ENCODE data around the gene CCDC102B.

CCDC102B gene

DNA sequence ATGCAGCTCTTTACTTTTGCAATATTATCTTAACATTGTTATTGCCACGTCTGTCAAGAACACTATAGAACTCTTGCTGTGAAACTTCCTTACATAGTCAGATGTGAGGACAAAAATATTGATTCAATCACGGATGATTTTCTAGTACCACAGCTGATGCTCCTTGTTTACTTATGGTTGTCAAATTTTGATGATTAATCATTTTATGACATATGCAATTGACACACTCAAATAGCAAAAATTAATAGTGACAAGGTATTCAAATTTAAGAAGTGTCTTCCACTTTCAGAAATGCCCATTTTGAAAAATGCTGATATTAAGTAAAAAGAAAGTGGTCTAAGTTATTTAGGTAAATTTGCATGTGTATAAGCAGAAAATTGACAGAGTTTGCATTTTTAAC lies 284.0 kb downstream of the CCDC102B start:
- TF ChIP-seq POLR2AphosphoS5 (IDR thresholded peaks at IDR 0.05; ENCODE audit: low read depth) (no peak), SPI1 (IDR thresholded peaks at IDR 0.05; ENCODE audit: borderline replicate concordance, low read depth) (no peak), GABPA (IDR thresholded peaks at IDR 0.05; ENCODE audit: low read depth) (no peak)
- TF ChIP-seq, protein P1, sequence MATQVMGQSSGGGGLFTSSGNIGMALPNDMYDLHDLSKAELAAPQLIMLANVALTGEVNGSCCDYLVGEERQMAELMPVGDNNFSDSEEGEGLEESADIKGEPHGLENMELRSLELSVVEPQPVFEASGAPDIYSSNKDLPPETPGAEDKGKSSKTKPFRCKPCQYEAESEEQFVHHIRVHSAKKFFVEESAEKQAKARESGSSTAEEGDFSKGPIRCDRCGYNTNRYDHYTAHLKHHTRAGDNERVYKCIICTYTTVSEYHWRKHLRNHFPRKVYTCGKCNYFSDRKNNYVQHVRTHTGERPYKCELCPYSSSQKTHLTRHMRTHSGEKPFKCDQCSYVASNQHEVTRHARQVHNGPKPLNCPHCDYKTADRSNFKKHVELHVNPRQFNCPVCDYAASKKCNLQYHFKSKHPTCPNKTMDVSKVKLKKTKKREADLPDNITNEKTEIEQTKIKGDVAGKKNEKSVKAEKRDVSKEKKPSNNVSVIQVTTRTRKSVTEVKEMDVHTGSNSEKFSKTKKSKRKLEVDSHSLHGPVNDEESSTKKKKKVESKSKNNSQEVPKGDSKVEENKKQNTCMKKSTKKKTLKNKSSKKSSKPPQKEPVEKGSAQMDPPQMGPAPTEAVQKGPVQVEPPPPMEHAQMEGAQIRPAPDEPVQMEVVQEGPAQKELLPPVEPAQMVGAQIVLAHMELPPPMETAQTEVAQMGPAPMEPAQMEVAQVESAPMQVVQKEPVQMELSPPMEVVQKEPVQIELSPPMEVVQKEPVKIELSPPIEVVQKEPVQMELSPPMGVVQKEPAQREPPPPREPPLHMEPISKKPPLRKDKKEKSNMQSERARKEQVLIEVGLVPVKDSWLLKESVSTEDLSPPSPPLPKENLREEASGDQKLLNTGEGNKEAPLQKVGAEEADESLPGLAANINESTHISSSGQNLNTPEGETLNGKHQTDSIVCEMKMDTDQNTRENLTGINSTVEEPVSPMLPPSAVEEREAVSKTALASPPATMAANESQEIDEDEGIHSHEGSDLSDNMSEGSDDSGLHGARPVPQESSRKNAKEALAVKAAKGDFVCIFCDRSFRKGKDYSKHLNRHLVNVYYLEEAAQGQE (IDR thresholded peaks at IDR 0.05; ENCODE audit: insufficient replicate concordance, low read depth), result no peak
- TF ChIP-seq, protein P2, sequence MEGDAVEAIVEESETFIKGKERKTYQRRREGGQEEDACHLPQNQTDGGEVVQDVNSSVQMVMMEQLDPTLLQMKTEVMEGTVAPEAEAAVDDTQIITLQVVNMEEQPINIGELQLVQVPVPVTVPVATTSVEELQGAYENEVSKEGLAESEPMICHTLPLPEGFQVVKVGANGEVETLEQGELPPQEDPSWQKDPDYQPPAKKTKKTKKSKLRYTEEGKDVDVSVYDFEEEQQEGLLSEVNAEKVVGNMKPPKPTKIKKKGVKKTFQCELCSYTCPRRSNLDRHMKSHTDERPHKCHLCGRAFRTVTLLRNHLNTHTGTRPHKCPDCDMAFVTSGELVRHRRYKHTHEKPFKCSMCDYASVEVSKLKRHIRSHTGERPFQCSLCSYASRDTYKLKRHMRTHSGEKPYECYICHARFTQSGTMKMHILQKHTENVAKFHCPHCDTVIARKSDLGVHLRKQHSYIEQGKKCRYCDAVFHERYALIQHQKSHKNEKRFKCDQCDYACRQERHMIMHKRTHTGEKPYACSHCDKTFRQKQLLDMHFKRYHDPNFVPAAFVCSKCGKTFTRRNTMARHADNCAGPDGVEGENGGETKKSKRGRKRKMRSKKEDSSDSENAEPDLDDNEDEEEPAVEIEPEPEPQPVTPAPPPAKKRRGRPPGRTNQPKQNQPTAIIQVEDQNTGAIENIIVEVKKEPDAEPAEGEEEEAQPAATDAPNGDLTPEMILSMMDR (IDR thresholded peaks at IDR 0.05; ENCODE audit: insufficient read depth, low read length), result no peak
- Histone ChIP-seq H3K27me3 (ENCODE audit: insufficient read depth, poor library complexity, severe bottlenecking) (no peaks in the 10 kb centered on the region), H3K4me3 (replicated peaks; ENCODE audit: insufficient read depth, low read length) (no peak overlapping the region), H3K27ac (replicated peaks) (no peak overlapping the region)
- DNase-seq (ENCODE audit: low read depth in 1 of 2, low spot score in 1 of 2), result no peak

DNA sequence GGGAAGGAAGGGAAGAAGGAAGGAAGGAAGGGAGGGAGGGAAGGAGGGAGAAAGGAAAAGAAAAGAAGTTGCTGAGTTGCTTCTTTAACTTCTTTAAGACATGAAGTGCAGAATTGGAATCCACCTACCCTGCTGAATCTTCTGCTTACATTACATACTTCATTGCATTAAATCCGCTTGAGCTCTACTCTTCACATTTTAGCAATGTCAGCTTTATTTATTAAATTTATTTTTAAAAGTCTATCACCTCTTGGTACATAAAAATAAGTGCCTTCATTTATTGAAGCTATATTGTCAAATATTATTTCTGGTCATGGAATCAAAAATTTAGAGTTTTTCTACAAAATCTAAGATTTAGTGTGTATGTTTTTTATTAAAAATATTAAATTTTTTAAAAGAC lies 284.6 kb downstream of the CCDC102B start:
- no peak for TF ChIP-seq POLR2AphosphoS5 (IDR thresholded peaks at IDR 0.05; ENCODE audit: low read depth)
- TF ChIP-seq, protein P2 (IDR thresholded peaks at IDR 0.05; ENCODE audit: insufficient read depth, low read length), result no peak
- no peak for TF ChIP-seq SPI1 (IDR thresholded peaks at IDR 0.05; ENCODE audit: borderline replicate concordance, low read depth)
- no peak for TF ChIP-seq GABPA (IDR thresholded peaks at IDR 0.05; ENCODE audit: low read depth)
- TF ChIP-seq, protein P1 (IDR thresholded peaks at IDR 0.05; ENCODE audit: insufficient replicate concordance, low read depth), result no peak
- DNase-seq (ENCODE audit: low read depth in 1 of 2, low spot score in 1 of 2), result no peak
- Histone ChIP-seq H3K27me3 (ENCODE audit: insufficient read depth, poor library complexity, severe bottlenecking) (no peaks in the 10 kb centered on the region), H3K4me3 (replicated peaks; ENCODE audit: insufficient read depth, low read length) (no peak overlapping the region), H3K27ac (replicated peaks) (no peak overlapping the region)

DNA sequence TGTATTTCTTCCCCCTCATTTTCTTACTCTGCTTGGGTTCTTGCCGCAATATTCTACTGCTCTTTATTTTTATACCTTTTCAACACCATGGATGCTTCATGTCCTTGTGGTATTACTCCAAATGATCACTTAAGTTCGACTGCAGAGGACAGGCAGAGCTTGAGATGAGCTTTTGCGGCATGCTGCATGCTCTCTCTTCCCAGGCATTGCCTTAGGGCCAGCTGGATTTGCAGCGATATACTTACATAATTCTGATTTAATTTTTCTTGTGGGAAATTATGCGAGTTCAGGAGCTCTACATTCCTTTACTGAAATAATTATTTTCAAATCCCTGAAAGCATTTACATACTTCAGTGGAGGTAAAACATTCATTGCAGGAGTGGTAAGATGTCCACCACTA lies 288.1 kb downstream of the CCDC102B start:
- Histone ChIP-seq H3K27me3 (ENCODE audit: insufficient read depth, poor library complexity, severe bottlenecking) (no peaks in the 10 kb centered on the region), H3K4me3 (replicated peaks; ENCODE audit: insufficient read depth, low read length) (no peak overlapping the region), H3K27ac (replicated peaks) (no peak overlapping the region)
- DNase-seq (ENCODE audit: low read depth in 1 of 2, low spot score in 1 of 2), result no peak
- TF ChIP-seq POLR2AphosphoS5 (IDR thresholded peaks at IDR 0.05; ENCODE audit: low read depth), result no peak
- no peak for TF ChIP-seq GABPA (IDR thresholded peaks at IDR 0.05; ENCODE audit: low read depth)
- TF ChIP-seq, protein P2 (IDR thresholded peaks at IDR 0.05; ENCODE audit: insufficient read depth, low read length), result no peak
- no peak for TF ChIP-seq SPI1 (IDR thresholded peaks at IDR 0.05; ENCODE audit: borderline replicate concordance, low read depth)
- TF ChIP-seq, protein P1 (IDR thresholded peaks at IDR 0.05; ENCODE audit: insufficient replicate concordance, low read depth), result no peak
